Caco-2 (cell line): ENCODE results near the gene ZNF318. TPM values are rescaled to one million over a fixed set of nuclear protein-coding genes. Genes with fewer than 3 reads are reported as not detected.
"Not testable (repeated sequence)": the region's sequence is repeated elsewhere in the genome, so short reads cannot be mapped to it uniquely, and the experiment has no call there.

ENCODE experiments used
- Bru-seq: library from RNA; stranded (reverse); fragments of 400-500 nt; gene quantifications from one replicate; lab custom pipeline; 2021; lab: Mats Ljungman, UMichigan
- BruChase-seq, 2 experiments: library from RNA; stranded (reverse); fragments of 400-500 nt; gene quantifications; one replicate each; lab custom pipeline; 2021; lab: Mats Ljungman, UMichigan
- BruUV-seq: library from RNA; stranded (reverse); fragments of 400-500 nt; replicated peaks from 2 replicates; lab custom pipeline; 2021; lab: Mats Ljungman, UMichigan
- CTCF ChIA-PET: fragments of 300-600 bp; sonication (Branson Sonifier 250); formaldehyde crosslinking; loops from one replicate; lab custom pipeline; 2022; ENCODE audit warnings: antibody characterized with exemption; lab: Charles Lee
- POLR2A ChIA-PET: fragments of 300-600 bp; sonication (Branson Sonifier 250); formaldehyde crosslinking; loops from one replicate; lab custom pipeline; 2022; ENCODE audit warnings: antibody characterized with exemption; lab: Charles Lee
- DNase-seq, 2 experiments: peaks; one replicate each; pipeline versions ENCODE4 v3.0.0 to v3.0.0-alpha.2; 2020 to 2022
- H3K27me3 ChIP-seq: replicated peaks from 2 replicates; pipeline ENCODE4 v1.6.0; 2011; ENCODE audit warnings: low read length; ENCODE audit not compliant: control insufficient read depth, insufficient read depth
- H3K36me3 ChIP-seq: 2 replicates; pipeline ENCODE4 v1.5.1; 2011; ENCODE audit warnings: low read length; ENCODE audit not compliant: control insufficient read depth, insufficient read depth
- H3K4me1 ChIP-seq: fragments of 250-450 bp; sonication (Bioruptor Pico); 2 replicates; pipeline ENCODE4 v1.5.1; 2020; ENCODE audit warnings: mild to moderate bottlenecking
- H3K4me3 ChIP-seq: 2 replicates; pipeline ENCODE4 v1.5.1; 2011; ENCODE audit warnings: low read depth, mild to moderate bottlenecking, control low read depth, low read length
- H3K9me3 ChIP-seq: fragments of 250-450 bp; sonication (Bioruptor Pico); 2 replicates; pipeline ENCODE4 v1.5.1; 2020; ENCODE audit warnings: mild to moderate bottlenecking, moderate library complexity
- H3K27ac Mint-ChIP-seq: one replicate; pipeline ENCODE4 v1.8.0; 2022; ENCODE audit warnings: mixed read lengths; ENCODE audit not compliant: unreplicated experiment
- H3K27me3 Mint-ChIP-seq: one replicate; pipeline ENCODE4 v1.8.0; 2022; ENCODE audit warnings: mixed read lengths; ENCODE audit not compliant: insufficient read depth, unreplicated experiment
- H3K36me3 Mint-ChIP-seq: one replicate; pipeline ENCODE4 v1.8.0; 2022; ENCODE audit warnings: mild to moderate bottlenecking, mixed read lengths; ENCODE audit not compliant: insufficient read depth, unreplicated experiment
- H3K4me1 Mint-ChIP-seq: one replicate; pipeline ENCODE4 v1.8.0; 2022; ENCODE audit warnings: low read depth, mixed read lengths; ENCODE audit not compliant: unreplicated experiment
- H3K4me3 Mint-ChIP-seq: one replicate; pipeline ENCODE4 v1.8.0; 2022; ENCODE audit warnings: mild to moderate bottlenecking, moderate library complexity, mixed read lengths; ENCODE audit not compliant: unreplicated experiment
- H3K9me3 Mint-ChIP-seq: one replicate; pipeline ENCODE4 v1.8.0; 2022; ENCODE audit warnings: mixed read lengths; ENCODE audit not compliant: unreplicated experiment
- intact Hi-C: fragments of 100-400 bp; cut with micrococcal nuclease; formaldehyde crosslinking; loops from one replicate; pipeline ENCODE4 v1.10.0; 2022; ENCODE audit not compliant: unreplicated experiment
- long read RNA-seq: library from polyadenylated mRNA; stranded (forward); transcript quantifications from one replicate; pipeline ENCODE4 v2.0.0, GENCODE V29; 2022
- total RNA-seq: library from RNA; stranded (reverse); gene quantifications from 2 replicates; pipeline ENCODE4 v1.2.3, GENCODE V29; 2022
- TF ChIP-seq, protein P1 (sequence below), 2 experiments: fragments of 200-600 bp in 1 of 2; IDR thresholded peaks; 1 replicate in 1 of 2; 2 replicates in 1 of 2; pipeline versions ENCODE4 v1.5.1 to v1.8.0; 2011 to 2022; ENCODE audit warnings: antibody characterized with exemption in 1 of 2, control low read depth in 1 of 2, inconsistent platforms in 1 of 2, low read depth in 1 of 2, low read length in 1 of 2, mild to moderate bottlenecking in 1 of 2, moderate library complexity in 1 of 2; ENCODE audit not compliant: insufficient read depth in 1 of 2, severe bottlenecking in 1 of 2, unreplicated experiment in 1 of 2

The ZNF318 gene, protein sequence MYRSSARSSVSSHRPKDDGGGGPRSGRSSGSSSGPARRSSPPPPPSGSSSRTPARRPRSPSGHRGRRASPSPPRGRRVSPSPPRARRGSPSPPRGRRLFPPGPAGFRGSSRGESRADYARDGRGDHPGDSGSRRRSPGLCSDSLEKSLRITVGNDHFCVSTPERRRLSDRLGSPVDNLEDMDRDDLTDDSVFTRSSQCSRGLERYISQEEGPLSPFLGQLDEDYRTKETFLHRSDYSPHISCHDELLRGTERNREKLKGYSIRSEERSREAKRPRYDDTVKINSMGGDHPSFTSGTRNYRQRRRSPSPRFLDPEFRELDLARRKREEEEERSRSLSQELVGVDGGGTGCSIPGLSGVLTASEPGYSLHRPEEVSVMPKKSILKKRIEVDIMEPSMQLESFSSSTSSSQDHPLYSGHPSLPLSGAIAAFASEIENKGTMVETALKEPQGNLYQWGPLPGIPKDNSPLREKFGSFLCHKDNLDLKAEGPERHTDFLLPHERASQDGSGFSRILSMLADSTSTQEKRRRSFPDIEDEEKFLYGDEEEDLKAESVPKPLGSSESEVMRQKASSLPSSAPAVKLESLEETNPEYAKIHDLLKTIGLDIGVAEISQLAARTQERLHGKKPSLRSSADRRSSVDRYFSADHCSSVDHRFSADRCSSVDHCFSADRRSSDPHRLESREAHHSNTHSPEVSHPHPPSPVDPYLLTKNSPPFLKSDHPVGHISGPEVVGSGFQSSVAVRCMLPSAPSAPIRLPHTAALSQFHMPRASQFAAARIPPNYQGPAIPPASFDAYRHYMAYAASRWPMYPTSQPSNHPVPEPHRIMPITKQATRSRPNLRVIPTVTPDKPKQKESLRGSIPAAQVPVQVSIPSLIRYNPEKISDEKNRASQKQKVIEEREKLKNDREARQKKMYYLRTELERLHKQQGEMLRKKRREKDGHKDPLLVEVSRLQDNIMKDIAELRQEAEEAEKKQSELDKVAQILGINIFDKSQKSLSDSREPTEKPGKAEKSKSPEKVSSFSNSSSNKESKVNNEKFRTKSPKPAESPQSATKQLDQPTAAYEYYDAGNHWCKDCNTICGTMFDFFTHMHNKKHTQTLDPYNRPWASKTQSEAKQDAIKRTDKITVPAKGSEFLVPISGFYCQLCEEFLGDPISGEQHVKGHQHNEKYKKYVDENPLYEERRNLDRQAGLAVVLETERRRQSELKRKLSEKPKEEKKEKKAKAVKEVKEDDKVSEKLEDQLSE (N-terminal part only)
- total RNA-seq (11.2 and 11.7 TPM in 2 replicates), Bru-seq, nascent RNA (percentile 59 among the genes with signal in this experiment), BruChase-seq, experiment 1, labeled RNA remaining after a 2-hour chase (percentile 72 among the genes with signal in this experiment), BruChase-seq, experiment 2, labeled RNA remaining after a 6-hour chase (percentile 69 among the genes with signal in this experiment)
- long read RNA-seq, partial matches to known transcripts = 4 of 6 reads
- long read RNA-seq, other reads (novel, unspliced or antisense) = 2 of 6 reads

DNA sequence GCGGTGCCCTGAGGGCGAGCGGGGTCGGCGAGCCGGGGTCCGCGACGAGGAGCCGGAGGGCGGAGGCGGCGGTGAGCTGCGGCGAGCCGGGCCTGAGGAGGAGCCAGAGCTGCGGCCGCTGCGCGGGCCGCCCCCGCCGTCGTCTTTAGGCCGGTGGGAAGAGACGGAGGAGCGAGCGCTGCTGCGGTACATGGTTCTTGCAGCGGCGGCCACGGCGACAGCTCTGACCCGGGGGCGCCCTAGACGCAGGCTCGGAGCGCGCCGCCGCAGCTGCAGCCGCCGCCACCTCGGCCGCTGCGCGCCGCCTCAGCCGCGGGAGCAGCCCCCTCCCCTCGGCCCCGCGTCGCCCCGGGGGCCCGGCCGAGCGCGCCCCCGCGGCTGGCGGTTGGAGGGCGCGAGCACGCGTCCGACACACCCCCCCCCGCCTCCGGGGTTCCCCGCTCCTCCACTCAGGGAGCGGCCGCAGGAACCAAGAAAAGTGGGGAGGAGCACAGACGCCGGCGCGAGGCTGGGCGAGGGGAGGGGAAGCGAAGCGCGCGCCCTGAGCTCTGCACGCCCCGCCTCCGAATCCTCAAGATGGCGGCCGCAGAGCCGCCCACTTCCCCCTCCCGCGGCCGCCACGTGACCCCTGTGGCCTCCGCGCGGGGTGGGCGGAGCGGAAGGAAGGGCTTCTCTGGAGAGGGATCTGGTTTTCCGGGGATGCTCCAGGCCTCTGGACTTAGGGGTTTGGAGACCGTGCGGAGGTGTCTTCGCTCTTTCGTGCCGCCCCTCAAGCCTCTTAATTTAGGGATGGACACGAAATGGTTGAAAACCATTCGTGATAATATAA, at the start of gene ZNF318:
TSS of gene ZNF318 (minus strand) at position 474 of the 829 bp plus-strand sequence. CDS start at position 192, 282 bp downstream.
- peak within 1 kb of the TSS; percentile 76 for H3K4me3 Mint-ChIP-seq
- peaks cover 7% of the 10 kb centered on the region for H3K4me1 Mint-ChIP-seq
- H3K36me3 Mint-ChIP-seq = no peaks in the 10 kb centered on the region
- BruUV-seq = no TSS peak
- Histone ChIP-seq H3K4me3 (peak within 1 kb of the TSS; percentile 68), H3K4me1 (peaks cover 13% of the 10 kb centered on the region), H3K9me3 (no peaks in the 10 kb centered on the region), H3K27me3 (no peaks in the 10 kb centered on the region), H3K36me3 (no peaks in the 10 kb centered on the region; the same call in 1 of the 2 replicates)
- TF ChIP-seq, protein P1, sequence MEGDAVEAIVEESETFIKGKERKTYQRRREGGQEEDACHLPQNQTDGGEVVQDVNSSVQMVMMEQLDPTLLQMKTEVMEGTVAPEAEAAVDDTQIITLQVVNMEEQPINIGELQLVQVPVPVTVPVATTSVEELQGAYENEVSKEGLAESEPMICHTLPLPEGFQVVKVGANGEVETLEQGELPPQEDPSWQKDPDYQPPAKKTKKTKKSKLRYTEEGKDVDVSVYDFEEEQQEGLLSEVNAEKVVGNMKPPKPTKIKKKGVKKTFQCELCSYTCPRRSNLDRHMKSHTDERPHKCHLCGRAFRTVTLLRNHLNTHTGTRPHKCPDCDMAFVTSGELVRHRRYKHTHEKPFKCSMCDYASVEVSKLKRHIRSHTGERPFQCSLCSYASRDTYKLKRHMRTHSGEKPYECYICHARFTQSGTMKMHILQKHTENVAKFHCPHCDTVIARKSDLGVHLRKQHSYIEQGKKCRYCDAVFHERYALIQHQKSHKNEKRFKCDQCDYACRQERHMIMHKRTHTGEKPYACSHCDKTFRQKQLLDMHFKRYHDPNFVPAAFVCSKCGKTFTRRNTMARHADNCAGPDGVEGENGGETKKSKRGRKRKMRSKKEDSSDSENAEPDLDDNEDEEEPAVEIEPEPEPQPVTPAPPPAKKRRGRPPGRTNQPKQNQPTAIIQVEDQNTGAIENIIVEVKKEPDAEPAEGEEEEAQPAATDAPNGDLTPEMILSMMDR (IDR thresholded peaks at IDR 0.05; ENCODE audit: insufficient read depth in 1 of 2, low read depth in 1 of 2, low read length in 1 of 2, severe bottlenecking in 1 of 2, unreplicated experiment in 1 of 2) = no peak
- POLR2A ChIA-PET = interaction anchor here (0.5 to 1.4 kb wide), 13 partner anchors 8 to 884 kb away, joined by 3 to 10 read pairs (median 3); partner anchors contain the start of genes BICRAL, CUL9, KLHDC3 and MAD2L1BP
- no peaks in the 10 kb centered on the region for H3K9me3 Mint-ChIP-seq
- peak within 1 kb of the TSS; percentile 67 for H3K27ac Mint-ChIP-seq
- DNase-seq = peak; percentile 95 to 96
- no peaks in the 10 kb centered on the region for H3K27me3 Mint-ChIP-seq
- CTCF ChIA-PET = interaction anchor here (0.5 to 1.8 kb wide), 13 partner anchors 9 to 822 kb away, joined by 3 to 9 read pairs (median 5); partner anchors contain the start of gene DNPH1
- intact Hi-C loops = loop anchor here (5.0 kb wide), 1 partner anchor 197 kb away; the partner anchor contains the start of gene SRF

DNA sequence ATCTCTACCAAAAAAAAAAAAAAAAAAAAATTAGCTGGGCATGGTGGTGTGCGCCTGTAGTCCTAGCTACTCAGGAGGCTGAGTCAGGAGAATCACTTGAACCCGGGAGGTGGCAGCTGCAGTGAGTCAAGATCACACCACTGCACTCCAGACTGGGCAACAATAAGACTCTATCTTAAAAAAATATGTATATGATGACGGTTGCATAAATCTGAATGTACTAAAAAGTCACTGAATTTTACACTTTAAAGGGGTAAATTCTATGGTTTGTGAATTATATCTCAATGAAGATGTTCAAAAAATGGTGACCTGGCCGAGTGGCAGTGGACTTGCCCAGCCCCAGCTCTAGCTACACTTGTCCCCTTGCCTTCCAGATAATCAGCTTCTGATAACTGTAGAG, 47.5 kb upstream of the ZNF318 start:
- ChIA-PET POLR2A (interaction anchor here (0.6 kb wide), 1 partner anchor 357 kb away, joined by 5 read pairs; no protein-coding TSS in a partner anchor), CTCF (no interaction called here)
- no peaks in the 10 kb centered on the region for H3K27me3 ChIP-seq
- DNase-seq = no peak
- H3K36me3 ChIP-seq = no peaks in the 10 kb centered on the region
- TF ChIP-seq, protein P1 (IDR thresholded peaks at IDR 0.05; ENCODE audit: insufficient read depth in 1 of 2, low read depth in 1 of 2, low read length in 1 of 2, severe bottlenecking in 1 of 2, unreplicated experiment in 1 of 2) = no peak
- H3K4me3 ChIP-seq = no peak overlapping the region
- peaks cover 3% of the 10 kb centered on the region; the same call in 1 of the 2 replicates for H3K9me3 ChIP-seq
- Mint-ChIP-seq H3K27ac (no peak overlapping the region), H3K9me3 (no peaks in the 10 kb centered on the region), H3K36me3 (no peaks in the 10 kb centered on the region), H3K4me1 (no peaks in the 10 kb centered on the region), H3K27me3 (no peaks in the 10 kb centered on the region), H3K4me3 (no peak overlapping the region)
- H3K4me1 ChIP-seq = no peaks in the 10 kb centered on the region
- BruUV-seq = no TSS peak
- intact Hi-C loops = no loop called here

DNA sequence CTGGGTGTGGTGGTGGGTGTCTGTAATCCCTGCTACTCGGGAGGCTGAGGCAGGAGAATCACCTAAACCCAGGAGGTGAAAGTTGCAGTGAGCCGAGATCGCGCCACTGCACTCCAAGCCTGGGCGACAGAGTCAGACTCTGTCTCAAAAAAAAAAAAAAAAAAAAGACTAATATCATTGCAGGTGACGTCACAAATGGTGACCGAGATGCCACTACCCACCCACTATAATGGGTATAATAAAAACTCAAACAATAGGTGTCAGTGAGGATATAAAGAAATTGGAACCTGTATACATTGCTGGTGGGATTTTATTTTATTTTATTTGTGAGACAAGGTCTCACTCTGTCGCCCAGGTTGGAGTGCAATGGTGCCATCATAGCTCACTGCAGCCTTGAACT, 45.8 kb upstream of the ZNF318 start:
- H3K36me3 ChIP-seq, H3K27me3 ChIP-seq, H3K36me3 Mint-ChIP-seq, intact Hi-C loops, DNase-seq, H3K4me1 ChIP-seq, H3K27ac Mint-ChIP-seq, H3K27me3 Mint-ChIP-seq, BruUV-seq, POLR2A ChIA-PET, H3K9me3 Mint-ChIP-seq, H3K4me3 Mint-ChIP-seq, H3K9me3 ChIP-seq, H3K4me3 ChIP-seq, H3K4me1 Mint-ChIP-seq, CTCF ChIA-PET: not testable (repeated sequence)
